Measurements from ENCODE around the gene RPL22.
A peak's percentile ranks its signal among the peaks of the same experiment; 100 is the strongest.

Gene RPL22

GRCh38 chr1:6199298-6200187, at the start of gene RPL22:
TSS of gene RPL22 (minus strand) at chr1:6199595. CDS start at chr1:6199573, 22 bp downstream.
- TF ChIP-seq CTCF (conservative IDR thresholded peaks at IDR 0.05; ENCODE audit: low read depth, low read length): no peak
- peak; percentile 100 for DNase-seq (ENCODE audit: low read depth)
- peak within 1 kb of the TSS; percentile 99 for H3K4me3 ChIP-seq (ENCODE audit: low read depth, low read length)

DNA sequence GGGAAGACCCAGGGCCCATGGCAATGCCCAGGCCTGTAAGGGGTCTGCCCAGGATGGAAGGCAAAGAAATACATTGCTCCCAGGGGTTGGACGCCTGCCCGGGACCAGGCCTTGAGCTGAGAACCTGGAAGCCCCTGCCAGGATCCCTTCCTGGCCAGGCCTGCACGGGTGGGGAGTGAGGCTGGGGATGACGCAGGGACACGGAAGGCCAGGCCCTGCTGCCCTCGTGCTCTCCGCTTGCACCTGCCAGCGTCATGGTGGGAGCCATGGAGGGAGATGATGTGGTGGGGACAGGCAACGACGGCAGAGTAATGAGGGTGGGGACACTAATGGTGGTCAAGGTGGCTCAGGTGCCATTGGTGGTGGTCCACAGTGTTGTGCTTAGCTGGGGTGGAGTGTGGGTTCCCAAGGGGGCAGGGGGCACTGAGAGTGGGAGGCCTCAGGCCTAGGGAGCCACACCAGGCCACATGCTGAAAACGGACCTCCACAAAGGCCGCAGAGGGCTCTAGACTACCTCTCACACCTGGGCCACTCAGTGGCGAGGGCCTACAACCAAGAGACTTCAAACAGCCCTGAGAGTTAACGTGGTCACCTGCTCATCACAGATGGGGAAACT, 48.9 kb upstream of the RPL22 start:
- no peak for DNase-seq (ENCODE audit: low read depth)
- no peak for TF ChIP-seq CTCF (conservative IDR thresholded peaks at IDR 0.05; ENCODE audit: low read depth, low read length)
- no peak overlapping the region for H3K4me3 ChIP-seq (ENCODE audit: low read depth, low read length)

GRCh38 chr1:6247651-6248050, 48.3 kb upstream of the RPL22 start:
- H3K4me3 ChIP-seq (ENCODE audit: low read depth, low read length): no peak overlapping the region
- TF ChIP-seq CTCF (conservative IDR thresholded peaks at IDR 0.05; ENCODE audit: low read depth, low read length): no peak
- DNase-seq (ENCODE audit: low read depth): no peak

DNA sequence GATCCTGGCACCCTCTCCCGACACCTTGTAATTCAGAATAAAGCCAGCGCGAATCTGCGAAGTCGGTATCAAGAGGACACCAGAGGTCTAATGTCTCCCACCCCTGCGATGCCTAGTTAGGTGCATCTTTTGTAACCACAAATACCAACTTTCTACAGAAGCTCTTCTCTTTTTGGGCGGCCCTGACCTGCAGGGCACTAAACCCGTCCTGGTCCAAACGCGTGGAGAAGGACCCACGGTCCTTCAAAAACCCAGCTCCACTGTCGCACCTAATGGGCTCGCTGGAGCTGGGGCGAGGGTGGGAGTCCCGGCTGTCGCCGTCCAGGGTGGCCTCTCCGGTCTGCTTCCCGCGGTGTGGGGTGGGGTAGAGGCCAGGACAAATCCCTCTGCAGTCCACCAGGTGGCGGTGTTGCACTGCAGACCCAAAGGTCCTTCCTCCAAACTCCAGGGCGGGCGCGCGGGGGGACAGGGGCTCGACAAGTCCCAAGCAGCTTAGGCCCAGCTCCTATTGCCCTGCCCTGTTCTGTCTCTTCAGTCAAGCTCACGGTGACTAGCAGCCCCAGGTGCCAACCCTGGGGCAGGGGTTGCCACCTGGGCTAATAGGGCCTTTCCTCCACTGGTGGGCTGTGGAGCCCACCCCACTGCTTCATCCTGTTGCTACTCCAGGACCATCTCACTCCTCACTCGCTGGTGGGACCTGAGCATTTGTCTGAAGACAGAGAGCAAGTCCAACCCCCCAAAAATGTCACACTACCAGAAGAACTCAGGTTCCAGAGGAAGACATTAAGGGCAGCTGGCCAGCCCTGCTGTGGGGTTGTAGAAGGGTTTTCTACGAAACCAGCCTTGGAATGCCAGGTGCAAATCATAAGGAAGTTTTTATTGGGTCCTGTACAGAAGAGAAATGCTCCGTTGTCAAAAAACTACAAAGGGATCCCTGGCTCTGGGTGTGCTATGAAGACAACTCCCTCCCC, 47.4 kb upstream of the RPL22 start:
- no peak overlapping the region for H3K4me3 ChIP-seq (ENCODE audit: low read depth, low read length)
- TF ChIP-seq CTCF (conservative IDR thresholded peaks at IDR 0.05; ENCODE audit: low read depth, low read length): peak; percentile 93
- peak; percentile 76 for DNase-seq (ENCODE audit: low read depth)

DNA sequence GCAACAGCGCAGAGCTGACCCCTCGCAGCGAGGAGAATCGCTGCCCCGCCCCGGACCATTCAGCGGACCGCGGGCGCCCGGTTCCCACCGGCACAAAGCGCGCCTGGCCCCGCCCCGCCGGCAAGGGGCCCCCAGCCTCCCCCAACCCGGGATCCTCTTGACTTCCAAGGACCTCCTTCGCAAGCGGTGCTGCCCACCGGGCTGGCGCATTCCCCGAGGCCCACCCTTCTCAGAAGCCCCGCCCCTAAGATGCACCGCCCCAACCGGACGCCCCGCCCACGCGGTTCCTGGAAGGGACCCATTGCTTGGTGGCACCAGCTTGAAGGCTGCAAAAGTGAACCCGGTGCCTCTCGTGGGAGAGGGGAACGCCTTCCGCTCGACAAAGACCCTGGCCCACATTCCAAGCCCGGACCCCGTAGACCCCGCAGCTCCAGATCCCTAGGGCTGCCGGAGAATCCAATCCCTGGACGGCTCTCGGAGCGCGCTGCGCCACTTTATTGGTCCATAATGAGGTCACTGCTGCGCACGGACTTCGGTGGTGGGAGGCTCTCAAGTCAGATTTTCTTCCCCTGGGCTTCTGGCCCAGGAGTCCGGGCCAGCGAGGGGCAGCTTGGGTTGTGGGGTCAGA, 46.6 kb upstream of the RPL22 start:
- TF ChIP-seq CTCF (conservative IDR thresholded peaks at IDR 0.05; ENCODE audit: low read depth, low read length): no peak
- peak overlapping the region; percentile 5 for H3K4me3 ChIP-seq (ENCODE audit: low read depth, low read length)
- no peak for DNase-seq (ENCODE audit: low read depth)

GRCh38 chr1:6245086-6245868, 45.9 kb upstream of the RPL22 start:
- peak; percentile 83 for DNase-seq (ENCODE audit: low read depth)
- peak; percentile 65 for TF ChIP-seq CTCF (conservative IDR thresholded peaks at IDR 0.05; ENCODE audit: low read depth, low read length)
- H3K4me3 ChIP-seq (ENCODE audit: low read depth, low read length): no peak overlapping the region

All from choroid plexus epithelial cell (primary cell).